GM04504 (cell line): ENCODE results near the gene EEF1G.
"Not testable (repeated sequence)": the region's sequence is repeated elsewhere in the genome, so short reads cannot be mapped to it uniquely, and the experiment has no call there.

Experiments
- DNase-seq: peaks from one replicate; pipeline ENCODE4 v3.0.0-alpha.2; 2012; ENCODE audit warnings: low read depth

EEF1G gene, protein sequence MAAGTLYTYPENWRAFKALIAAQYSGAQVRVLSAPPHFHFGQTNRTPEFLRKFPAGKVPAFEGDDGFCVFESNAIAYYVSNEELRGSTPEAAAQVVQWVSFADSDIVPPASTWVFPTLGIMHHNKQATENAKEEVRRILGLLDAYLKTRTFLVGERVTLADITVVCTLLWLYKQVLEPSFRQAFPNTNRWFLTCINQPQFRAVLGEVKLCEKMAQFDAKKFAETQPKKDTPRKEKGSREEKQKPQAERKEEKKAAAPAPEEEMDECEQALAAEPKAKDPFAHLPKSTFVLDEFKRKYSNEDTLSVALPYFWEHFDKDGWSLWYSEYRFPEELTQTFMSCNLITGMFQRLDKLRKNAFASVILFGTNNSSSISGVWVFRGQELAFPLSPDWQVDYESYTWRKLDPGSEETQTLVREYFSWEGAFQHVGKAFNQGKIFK

DNA sequence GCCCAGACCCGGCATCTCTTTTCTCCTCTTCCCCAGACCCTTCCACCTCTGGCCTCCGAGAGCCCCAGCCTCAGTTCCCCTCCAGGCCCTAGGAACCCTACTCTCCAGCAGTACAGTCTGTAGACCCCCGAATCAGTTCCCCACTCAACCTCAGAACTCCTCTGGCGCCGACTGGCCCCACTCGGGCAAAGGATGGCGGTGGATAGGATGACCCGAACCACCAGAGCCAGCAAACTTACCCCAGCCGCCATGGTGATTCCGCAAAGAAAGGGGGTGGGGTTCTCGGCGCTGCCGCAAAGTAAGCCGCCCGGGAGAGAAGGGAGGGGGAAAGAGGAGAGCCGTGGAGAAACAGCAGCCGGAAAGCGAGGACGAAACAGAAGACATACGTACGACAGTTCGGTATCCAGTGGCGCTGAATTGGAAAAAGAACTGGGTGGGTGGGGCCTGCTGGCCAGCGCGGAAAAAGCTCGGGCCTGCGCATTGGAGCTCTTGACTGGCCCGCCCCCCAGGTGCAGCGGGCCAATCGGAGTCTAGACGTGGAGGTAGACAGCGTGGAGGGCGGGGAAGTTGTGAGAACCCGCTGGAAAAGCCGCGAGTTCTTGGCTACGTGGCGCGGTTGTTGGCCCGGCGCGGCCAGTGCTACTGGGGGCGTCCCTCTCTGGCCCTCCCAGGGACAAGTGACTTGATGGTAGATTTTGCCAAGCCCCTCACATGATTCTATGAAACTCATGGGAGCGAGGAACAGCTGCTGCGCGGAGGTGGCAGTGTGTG is at the start of gene EEF1G:
Gene EEF1G (minus strand): TSS at position 300 of the 771 bp plus-strand sequence. CDS start 49 bp downstream, at position 251.
- peak; percentile 100 for DNase-seq

DNA sequence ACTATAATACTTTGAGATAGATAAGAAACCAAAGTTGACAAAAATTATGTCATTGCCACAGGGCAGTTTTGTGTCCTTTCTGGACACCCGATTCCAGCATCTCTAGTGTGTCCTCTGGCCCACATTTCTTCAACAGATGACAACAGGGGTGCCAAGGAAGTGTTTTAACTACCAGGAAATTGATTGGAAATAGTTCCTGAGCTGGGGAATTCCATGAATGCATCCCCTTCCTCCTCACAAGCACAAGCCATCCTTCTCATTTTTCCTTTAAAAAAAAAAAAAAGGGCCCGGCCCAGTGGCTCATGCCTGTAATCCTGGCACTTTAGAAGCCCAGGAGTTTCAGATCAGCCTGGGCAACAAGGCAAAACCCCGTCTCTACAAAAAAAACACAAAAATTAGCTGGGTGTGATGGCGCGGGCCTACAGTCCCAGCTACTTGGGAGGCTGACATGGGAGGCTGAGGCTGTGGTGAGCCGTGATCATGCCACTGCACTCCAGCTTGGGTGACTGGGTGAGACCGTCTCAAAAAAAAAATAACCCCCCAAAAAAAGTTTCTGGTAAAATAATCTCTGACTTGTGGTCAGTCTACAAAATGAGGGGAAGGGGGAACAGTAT is 48.9 kb upstream of the EEF1G start:
- DNase-seq, result no peak

DNA sequence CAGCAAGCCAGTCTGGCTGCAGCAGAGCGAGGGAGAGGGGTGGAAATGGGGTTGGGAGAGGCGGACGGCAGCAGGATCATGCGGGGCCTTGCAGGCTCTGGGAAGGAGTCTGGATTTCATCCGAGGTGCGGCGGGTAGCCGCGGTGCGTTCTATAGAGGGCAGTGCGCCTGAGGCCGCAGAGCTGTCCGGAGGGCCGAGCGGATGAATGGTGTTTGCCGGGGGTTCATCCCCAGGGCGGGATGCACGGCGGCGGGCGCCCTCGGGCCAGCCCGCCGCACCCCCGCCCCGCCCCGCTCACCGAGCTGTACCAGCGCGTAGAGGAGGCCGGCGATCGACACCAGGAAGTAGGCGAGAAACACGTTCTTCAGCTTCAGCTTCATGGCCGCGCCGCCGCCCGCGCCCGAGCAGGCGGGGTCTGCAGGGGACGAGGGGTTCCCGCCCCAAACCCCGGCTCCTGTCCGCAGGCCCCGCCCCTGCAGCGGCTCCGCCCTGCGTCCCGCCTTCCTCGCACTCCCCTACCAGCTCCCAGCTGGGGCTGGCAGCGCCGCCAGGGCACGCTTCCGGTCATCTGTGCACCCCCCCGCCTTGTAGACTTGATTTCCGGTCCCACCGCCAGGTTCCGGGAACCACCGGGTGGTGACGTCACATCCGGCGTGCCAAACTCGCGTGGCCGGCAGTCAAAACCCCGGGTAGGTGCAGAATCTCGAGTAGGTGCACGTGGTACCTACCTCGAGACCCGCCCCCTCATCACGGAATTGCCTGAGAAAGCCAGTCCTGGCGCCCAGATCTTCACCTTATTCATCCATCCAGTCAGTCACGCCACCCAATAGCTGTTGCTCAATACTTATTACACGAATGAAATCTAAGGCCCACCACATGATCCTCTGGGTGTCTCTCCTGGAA is 48.1 kb upstream of the EEF1G start, which contains the start of gene B3GAT3:
Gene B3GAT3 (minus strand): TSS at position 420 of the 904 bp plus-strand sequence. CDS start 39 bp downstream, at position 381.
- peak; percentile 97 for DNase-seq

DNA sequence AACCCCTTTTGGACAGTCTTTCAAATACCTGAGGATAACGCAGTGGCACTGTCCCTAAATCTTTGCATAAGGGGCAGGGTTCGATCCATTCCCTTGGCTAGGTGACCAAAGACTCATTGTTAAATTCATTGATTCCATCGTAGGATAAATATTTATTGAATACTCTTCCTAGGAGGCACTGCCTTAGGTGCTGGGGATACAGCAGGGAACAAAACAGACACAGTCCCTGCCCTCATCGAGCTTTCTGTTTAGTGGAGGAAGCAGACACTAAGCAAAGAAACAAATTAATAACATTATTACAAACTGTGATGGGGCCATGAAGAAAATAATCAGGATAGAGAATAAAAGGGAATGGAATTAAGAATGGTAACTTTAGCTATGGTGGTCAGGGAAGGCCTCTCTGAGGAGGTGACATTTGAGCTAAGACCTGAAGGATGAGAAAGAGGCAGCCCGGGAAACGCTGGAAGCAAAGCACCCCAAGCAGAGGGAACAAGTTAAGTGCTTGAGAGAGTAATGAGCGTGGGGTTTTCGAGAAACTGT is 47.4 kb upstream of the EEF1G start:
- no peak for DNase-seq

DNA sequence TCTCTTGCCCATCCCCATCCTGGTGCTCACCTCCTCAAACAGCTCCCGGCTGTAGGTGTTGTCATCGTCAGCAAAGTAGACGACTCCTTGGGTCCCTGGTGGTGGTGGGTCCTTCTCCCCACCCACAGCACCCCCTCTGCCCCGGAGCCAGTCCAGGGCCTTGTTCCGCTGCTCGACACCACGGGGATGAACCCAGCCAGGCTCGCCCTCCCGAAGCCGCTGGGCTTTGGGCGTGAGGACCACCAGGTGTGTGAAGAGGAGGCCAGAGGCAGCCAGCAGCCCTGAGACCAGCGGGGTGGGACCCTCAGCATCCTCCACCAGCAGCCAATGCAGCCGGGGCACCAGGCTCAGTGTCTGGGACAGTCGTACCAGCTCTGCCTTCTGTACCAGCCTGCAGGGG is 43.3 kb upstream of the EEF1G start:
- not testable (repeated sequence) for DNase-seq

DNA sequence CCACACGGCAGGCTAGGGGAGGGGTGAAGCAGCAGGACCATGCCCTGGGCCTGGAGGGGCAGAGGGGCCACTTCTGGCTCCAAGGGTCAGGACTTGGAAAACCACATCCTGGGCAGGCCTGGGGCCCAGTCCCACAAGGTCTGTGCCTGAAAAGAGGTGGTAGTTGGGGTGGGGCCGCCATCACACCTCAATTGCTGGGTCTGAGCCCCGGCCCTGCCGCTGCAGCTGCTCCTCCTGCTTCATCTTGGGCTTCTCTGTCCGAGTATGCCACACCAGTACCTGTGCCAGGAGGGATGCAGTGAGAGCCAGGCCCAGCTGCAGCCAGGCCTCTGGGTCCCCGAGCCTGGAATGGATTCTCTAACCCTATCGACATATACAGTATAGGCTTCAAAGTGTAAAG is 41.8 kb upstream of the EEF1G start:
- DNase-seq, result no peak

DNA sequence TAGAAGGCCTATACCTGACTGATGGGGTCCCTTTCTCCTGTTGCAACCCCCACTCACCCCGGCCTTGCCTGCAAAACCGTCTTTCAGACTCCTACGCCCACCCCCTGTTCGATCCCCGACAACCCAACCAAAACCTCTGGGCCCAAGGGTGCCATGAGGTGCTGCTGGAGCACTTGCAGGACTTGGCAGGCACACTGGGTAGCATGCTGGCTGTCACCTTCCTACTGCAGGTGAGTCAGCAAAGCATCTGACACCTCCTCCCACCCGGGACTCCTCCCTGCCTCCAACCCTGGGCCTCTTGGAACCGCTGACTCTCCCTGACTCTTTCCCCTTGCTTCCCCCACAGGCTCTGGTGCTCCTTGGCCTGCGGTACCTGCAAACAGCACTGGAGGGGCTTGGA is 40.6 kb upstream of the EEF1G start:
- DNase-seq, result no peak

DNA sequence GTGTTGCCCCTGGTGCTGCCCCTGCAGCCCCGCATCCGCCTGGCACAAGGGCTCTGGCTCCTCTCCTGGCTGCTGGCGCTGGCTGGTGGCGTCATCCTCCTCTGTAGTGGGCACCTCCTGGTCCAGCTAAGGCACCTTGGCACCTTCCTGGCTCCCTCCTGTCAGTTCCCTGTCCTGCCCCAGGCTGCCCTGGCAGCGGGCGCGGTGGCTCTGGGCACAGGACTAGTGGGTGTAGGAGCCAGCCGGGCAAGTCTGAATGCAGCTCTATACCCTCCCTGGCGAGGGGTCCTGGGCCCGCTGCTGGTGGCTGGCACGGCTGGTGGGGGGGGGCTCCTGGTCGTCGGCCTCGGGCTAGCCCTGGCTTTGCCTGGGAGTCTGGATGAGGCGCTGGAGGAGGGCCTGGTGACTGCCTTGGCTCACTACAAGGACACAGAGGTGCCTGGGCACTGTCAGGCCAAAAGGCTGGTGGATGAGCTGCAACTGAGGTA is 39.6 kb upstream of the EEF1G start:
- no peak for DNase-seq

DNA sequence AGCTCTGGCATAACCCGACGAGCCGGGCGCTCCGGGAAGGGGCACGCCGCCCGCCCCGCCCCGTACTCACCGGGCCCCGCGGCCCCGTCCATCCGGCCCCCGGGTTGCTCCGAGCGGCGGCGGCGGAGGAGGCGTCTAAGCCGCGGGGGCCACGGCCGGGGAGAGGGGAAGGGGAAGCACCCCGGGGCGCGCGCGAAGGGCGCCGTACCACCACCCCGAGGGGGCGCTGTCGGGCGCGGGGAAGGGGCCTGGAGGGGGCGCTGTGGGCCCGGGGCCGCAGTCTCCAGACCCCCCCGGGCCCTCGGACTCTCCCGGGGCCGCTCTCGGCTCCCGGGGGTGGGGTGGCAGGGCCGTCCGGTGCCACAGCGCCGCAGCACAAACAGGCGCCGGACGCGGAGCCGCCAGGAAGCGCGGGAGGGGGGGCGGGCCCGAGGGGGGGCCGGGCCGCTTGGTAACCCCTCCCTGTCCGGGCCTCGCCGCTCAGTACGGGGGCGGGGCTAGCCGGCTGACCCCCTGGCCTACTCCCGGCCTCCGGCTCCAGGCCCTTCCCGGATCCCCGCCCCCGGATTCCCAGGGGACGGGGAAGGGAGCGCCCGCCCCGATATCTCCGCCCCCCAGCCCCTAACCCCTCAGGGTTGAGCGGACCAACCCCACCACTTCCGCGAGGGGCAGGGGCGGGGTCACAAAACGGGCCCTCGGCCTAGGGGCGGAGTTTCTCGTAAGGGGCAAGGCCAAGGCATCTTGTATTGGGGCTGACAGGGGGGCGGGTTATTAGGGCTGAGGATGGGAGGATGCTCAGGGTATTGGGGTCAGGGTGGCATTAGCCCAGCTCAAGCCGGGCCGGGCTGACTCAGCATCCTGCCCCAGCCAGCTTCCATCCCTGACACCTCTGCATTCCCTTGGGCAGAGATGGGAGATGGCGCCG is 38.9 kb upstream of the EEF1G start, which contains the start of the genes EML3 and ROM1:
Gene EML3 (minus strand): TSS at position 410 of the 925 bp plus-strand sequence. CDS start 318 bp downstream, at position 92.
Gene ROM1 (plus strand): TSS at position 892 of the 925 bp plus-strand sequence. CDS start 25 bp downstream, at position 917.
- peak; percentile 62 for DNase-seq

DNA sequence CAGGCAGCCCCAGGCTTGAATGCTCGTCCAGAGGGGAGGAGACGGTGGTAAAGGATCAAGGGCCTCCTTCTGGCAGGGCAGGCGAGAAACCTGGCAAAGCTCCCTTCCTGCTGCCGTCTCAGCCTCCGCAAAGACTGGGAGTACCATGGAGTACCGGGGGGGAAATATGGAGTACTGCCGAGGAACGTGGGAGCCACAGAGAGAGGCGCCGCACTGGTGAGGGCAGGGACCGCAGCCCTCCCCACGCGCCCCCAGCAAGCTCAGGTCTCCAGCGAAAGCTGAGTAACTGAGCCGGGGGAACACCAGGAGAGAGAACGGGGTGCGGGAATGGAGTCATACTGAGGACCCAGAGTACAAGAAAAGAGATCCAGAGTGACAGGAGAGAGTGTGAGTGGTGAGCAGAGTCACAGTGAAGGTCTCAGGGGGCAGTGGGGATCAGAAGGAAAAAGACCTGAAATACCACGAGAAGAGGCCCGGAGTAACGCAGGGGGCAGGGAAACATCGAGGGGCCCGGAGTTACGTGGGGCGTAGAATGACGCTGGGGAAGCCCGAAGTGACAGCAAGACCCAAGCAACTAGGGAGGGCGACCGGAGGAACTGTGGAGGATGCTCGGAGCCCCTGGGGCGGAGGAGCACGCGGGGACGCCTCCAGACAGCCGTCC is 38.1 kb upstream of the EEF1G start:
- DNase-seq, result no peak

DNA sequence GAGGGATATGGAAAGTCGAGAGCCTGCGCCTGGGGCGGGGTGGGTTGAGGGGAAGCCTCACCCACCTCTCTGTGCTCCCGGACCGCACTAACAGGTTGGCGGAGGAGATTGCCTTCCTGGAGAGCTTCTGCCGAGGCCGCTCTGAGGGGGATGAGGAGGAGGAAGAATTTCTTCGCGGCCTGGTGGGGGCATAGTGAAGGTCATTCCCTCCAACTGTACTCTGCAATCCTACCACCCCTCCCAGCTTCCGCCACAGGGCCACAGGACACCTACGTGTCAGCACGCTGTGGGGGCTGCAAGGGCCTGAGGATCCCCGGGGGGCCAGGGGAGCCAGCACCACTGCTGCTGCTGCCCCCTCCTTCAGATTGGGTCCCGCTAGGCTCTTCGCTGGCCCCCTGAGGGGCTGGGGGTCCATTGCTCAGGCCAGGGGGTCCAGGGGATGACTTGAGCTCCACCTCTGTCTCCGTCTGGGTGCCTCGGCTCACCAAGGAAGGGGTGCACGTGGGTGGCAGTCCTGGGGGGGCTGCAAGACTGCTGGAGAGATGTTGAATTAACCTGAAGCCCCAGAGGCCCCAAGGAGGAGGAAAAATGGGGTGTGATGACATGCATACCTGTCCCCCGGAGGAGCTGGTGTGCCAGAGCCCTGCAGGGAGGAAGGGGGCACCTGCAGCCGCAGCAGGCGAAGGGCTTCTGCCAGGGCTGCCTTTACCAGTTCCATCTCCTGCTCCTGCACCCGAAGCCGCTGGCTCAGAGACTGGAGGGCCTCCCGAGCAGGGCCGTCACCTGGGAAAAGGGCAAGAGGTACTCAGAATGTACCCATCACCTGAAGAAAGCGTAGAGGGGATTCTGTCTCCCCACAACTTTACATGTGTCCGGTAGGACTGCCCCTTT is 37.4 kb upstream of the EEF1G start:
- no peak for DNase-seq

DNA sequence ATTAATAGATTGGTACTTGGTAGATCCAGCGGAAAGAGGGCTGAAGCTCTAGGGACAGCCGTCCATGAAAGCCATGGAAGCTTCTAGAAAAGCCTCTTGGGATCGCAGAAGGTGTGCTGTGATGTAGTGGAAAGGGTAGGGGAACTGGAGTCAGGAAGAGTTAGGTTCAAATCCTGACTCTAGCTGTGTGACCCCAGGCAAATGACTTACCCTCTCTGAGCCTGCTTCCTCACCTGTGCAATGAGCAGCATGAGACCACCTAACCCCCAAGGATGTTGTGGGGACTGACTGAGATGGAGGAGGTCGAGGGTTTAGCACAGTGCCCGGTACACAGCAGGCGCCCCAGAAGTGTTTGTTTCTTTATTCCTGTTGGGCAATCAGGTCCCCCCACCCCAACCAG is 36.7 kb upstream of the EEF1G start:
- no peak for DNase-seq

DNA sequence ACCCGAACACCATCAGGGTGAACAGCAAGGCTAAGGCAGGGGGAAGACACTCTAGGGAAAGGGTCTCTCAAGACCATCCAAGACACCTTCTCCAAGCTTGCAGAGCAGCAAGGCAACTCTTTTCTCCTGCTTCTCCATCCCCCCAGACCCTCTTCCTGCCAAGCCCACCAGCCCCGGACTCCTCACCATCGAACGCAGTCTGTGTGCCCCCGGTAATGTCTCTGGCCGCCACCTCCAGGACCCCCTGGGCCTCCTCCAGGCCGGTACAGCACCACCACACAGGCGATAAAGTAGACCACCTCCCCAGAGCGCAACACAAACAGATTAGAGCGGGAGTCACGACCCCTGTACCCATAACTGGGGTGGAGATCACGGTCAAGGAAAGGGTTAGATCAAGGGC is 35.1 kb upstream of the EEF1G start:
- DNase-seq, result no peak

DNA sequence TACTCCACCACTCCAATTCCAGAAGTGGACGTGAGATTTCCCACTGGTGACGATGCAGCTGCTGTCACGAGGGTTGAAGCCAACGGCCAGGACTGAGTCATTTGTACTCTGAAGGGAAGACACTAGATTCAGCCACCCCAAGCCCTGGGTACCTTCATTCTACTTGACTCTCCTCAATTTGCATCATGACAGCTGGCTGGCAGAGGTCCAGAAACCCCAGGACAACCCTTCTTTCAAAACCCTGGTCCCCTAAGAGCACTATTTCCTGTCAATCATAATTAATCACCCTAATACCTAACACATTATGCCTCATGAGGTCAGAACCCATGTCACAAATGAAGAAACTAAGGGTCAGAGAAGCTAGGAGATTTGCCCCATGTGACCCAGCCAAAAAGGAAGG is 34.0 kb upstream of the EEF1G start:
- no peak for DNase-seq

DNA sequence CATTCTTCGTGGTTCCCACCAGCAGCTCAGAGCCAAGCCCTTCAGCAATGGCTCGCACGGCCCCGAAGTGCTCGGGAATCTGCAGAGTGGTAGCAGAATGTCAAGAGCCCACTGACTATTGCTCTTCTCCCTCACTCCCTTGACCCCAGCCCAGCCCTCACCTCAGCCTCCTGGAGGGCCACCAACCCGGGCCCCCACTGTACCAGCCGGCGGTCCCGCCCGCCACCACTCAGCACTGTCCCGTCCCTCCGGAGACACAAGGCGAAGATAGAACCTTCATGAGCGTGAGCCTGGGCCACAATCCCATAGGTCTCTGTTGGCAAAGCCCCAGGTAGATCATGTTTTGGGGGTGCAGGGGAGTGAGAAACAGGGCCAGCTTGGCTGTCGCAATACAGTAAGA is 32.2 kb upstream of the EEF1G start:
- DNase-seq, result no peak

DNA sequence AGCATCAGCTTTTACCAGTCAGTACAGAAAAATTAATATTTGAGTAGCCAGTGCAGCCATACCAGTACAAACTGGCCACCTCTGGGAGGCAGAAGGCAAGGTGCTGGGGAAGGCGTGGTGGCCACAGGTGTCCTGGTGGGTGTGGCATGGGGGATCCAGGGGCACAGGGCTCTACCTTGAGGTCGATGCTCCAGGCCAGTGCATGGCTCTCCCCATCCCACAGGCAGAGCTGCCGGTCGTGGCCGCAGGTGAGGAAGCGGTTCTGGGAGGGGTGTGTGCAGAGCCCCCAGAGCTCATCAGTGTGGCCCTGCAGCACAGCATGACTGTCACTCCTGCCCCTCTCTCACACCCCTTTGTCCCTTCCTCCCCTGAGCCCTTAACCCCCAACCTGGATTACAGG is 31.8 kb upstream of the EEF1G start:
- no peak for DNase-seq

DNA sequence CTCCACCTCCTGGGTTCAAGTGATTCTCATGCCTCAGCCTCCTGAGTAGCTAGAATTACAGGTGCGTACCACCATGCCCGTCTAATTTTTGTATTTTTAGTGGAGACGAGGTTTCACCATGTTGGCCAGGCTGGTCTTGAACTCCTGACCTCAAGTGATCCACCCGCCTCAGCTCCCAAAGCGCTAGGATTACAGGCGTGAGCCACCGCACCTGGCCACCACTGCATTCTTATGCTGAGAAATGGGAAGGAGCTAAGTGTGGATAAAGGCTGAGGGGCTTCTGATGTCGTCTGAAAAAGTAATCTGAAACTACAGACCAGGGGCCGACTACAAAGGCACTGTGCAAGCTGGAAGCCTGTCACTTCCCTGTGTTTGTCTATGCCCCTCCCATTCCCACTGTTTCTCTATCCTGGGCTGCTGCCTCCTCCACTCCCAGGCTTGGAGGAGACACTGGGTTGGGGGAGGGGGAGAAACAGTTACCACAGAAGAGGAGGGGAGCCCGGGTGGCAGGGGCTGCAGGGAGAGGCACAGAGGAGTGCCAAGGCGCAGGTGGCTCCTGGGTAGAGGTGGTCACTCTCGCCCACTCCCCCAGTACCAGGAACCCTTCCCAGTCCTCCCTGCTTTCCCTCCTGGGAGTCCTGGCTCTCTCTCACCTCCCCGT is 30.9 kb upstream of the EEF1G start:
- DNase-seq, result no peak
